Activated CD8-positive, alpha-beta memory T cell treated with anti-CD3 and anti-CD28 coated beads for 48 hours (primary cell): Measurements from ENCODE around the gene FLRT3.

Source experiments
- DNase-seq, 3 experiments: peaks; one replicate each; pipeline ENCODE4 v3.0.0-alpha.2; 2020; ENCODE audit warnings: low read depth in 2 of 3, low spot score in 2 of 3

FLRT3 gene

GRCh38 chr20:14337400-14338171 lies at the start of gene FLRT3:
Gene FLRT3, minus strand, starts transcription at chr20:14337612. Its CDS starts 10,106 bp downstream, at chr20:14327506.
- DNase-seq, result no peak

- no peak for DNase-seq
These were observed 49.3 kb upstream of the FLRT3 start for GRCh38 chr20:14386726-14387125.

GRCh38 chr20:14385176-14385740 lies 47.8 kb upstream of the FLRT3 start:
- no peak for DNase-seq

- no peak for DNase-seq
These were observed 47.2 kb upstream of the FLRT3 start for GRCh38 chr20:14384416-14385175.

GRCh38 chr20:14383335-14383734 lies 45.9 kb upstream of the FLRT3 start:
- DNase-seq, result no peak

GRCh38 chr20:14378326-14378725 lies 40.9 kb upstream of the FLRT3 start:
- DNase-seq, result no peak

GRCh38 chr20:14375416-14375985 lies 38.1 kb upstream of the FLRT3 start:
- DNase-seq, result no peak

- no peak for DNase-seq
These were observed 36.8 kb upstream of the FLRT3 start for GRCh38 chr20:14374196-14374595.

- no peak for DNase-seq
These were observed 24.3 kb upstream of the FLRT3 start for GRCh38 chr20:14361509-14362345.

- no peak for DNase-seq
These were observed 23.0 kb upstream of the FLRT3 start for GRCh38 chr20:14360416-14360815.

- DNase-seq, result no peak
These were observed 18.4 kb upstream of the FLRT3 start for GRCh38 chr20:14355791-14356190.

- no peak for DNase-seq
These were observed 7.3 kb upstream of the FLRT3 start for GRCh38 chr20:14344746-14345145.

- no peak for DNase-seq
These were observed 6.2 kb upstream of the FLRT3 start for GRCh38 chr20:14343491-14344065.

- no peak for DNase-seq
These were observed 5.5 kb upstream of the FLRT3 start for GRCh38 chr20:14342918-14343317.

GRCh38 chr20:14341801-14342200 lies 4.4 kb upstream of the FLRT3 start:
- no peak for DNase-seq

- DNase-seq, result no peak
These were observed 726 bp downstream of the FLRT3 start for GRCh38 chr20:14336686-14337085.

GRCh38 chr20:14335052-14335451 lies 2.4 kb downstream of the FLRT3 start:
- no peak for DNase-seq

- no peak for DNase-seq
These were observed 3.0 kb downstream of the FLRT3 start for GRCh38 chr20:14334306-14334930.

- no peak for DNase-seq
These were observed 3.7 kb downstream of the FLRT3 start for GRCh38 chr20:14333721-14334120.

- DNase-seq, result no peak
These were observed 4.5 kb downstream of the FLRT3 start for GRCh38 chr20:14332866-14333265.
